Erythroblast (primary cell): ENCODE data around the gene ZBTB43.

ENCODE experiments used
- GATA1 ChIP-seq: IDR thresholded peaks from 2 replicates; pipeline ENCODE4 v1.6.1; 2011; ENCODE audit warnings: low read depth, mild to moderate bottlenecking, control low read depth, low read length, moderate library complexity
- POLR2A ChIP-seq: IDR thresholded peaks from 2 replicates; pipeline ENCODE4 v1.6.1; 2011; ENCODE audit warnings: mild to moderate bottlenecking, low read length

DNA sequence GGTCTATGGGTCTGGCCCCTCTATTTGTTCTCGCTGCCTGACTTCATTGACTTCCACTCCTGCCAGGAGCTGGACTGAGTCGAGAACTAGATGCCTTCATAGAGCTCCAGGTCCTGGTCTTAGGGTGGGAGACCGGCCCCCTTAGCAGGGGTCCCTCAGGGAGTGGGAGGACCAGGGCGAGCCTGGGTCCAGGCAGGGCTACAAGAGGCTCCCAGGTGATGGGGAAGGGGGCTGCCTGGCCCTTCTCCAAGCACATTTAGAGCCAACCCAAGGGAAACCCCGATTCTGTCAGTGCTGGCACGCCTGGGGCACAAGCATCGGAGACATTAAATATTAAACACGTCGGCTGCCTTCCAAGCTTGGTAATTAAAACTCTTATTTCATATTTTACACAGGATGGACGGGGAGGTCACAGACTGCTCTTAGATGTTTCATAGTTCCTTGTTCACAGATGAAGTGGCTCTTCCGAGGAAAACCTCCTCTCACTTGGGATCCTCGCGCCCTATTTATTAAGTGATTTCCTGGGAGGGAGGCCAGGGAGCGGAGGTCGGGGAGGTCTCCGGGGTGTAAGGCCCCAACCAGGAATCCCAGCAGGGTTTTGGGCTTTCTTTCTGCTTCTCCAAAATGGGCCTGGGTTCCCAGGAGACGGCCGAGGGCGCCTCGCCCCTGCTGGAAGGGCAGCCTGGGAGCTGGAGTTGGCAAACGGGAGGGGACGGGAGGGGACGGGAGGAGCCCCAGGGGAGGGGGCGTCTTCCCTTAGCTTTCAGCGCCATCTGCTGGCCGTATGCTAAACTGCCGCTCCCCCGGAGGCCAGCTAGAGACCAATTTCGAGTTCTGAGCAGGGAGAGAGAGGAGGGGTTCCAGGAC lies 23.4 kb upstream of the ZBTB43 start:
- TF ChIP-seq POLR2A = no peak
- TF ChIP-seq GATA1 = no peak
